Measurements from ENCODE around the gene HPN. TPM values are rescaled to one million over a fixed set of nuclear protein-coding genes. Genes with fewer than 3 reads are reported as not detected.
"Not testable (repeated sequence)": the region's sequence is repeated elsewhere in the genome, so short reads cannot be mapped to it uniquely, and the experiment has no call there.

The HPN gene
- total and polyA plus RNA-seq, 7 experiments from 2014 or later = not detected

DNA sequence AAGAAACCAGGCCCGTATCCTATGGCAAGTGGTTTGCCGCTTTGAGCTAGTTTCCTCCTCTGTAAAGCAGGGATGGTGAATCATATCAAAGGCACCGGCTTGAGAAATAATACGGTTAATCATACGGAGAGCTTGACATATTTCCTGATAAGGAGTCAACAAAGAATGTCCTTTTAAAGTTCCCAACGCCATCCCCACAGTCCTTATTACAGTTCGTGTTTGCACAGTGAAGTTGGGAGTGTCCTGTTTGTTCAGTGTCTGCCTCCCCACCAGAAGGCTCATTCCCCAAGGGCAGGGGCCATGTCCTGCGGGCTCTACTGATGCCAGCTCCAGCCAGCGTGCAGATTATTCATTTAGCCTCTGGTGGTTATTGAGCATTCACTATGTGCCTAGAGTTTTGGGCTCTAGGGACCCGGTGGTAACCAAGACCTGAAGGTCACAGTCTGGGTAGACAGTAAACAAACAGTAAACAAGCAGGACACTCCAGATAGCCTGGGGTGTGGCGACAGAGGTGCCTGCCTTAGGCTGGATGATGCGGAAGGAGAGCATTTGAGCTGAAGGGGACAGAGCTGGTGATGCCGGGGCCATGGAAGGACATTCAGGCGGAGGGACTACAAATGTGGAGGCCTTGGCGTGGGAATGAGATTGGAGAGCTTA, 35.1 kb upstream of the HPN start:
- DNase-seq = no peak
- H3K4me3 ChIP-seq (ENCODE audit: low read length) = no peak overlapping the region
- no peaks in the 10 kb centered on the region for H3K27me3 Mint-ChIP-seq
- H3K36me3 ChIP-seq (ENCODE audit: control insufficient read depth in 2 of 3, insufficient read depth in 3 of 3, low read length in 3 of 3) = peaks cover 0 to 62% (median 12%) of the 10 kb centered on the region in 3 experiments
- ChIA-PET POLR2A (interaction anchor here (0.8 to 3.3 kb wide), 7 partner anchors 8 to 39 kb away, joined by 3 to 16 read pairs (median 3); no protein-coding TSS in a partner anchor), CTCF (interaction anchor here (1.0 to 1.4 kb wide), 3 partner anchors 33 to 168 kb away, joined by 3 to 8 read pairs (median 4); no protein-coding TSS in a partner anchor)
- peaks cover 0 to 3% (median 0%) of the 10 kb centered on the region in 11 donors for H3K9me3 Mint-ChIP-seq
- peak overlapping the region; percentile 56 for H3K27ac ChIP-seq (ENCODE audit: low read depth, low read length)
- ATAC-seq = no peak
- intact Hi-C loops (cut with micrococcal nuclease) = loop anchor here in 1 of 2 donors (10.0 kb wide), 1 partner anchor 272 kb away; the partner anchor contains the start of gene ZNF181
- peaks cover 42 to 77% (median 65%) of the 10 kb centered on the region in 7 donors for H3K4me1 Mint-ChIP-seq
- no peaks in the 10 kb centered on the region for H3K9me3 ChIP-seq (ENCODE audit: control insufficient read depth in 2 of 3, low read length in 3 of 3)
- H3K36me3 Mint-ChIP-seq = peaks cover 4 to 41% (median 23%) of the 10 kb centered on the region in 5 donors
- peaks cover 38 to 39% of the 10 kb centered on the region in 2 donors for H3K4me1 ChIP-seq (ENCODE audit: control insufficient read depth in 2 of 2, insufficient read depth in 2 of 2, low read length in 2 of 2)
- peak overlapping the region in 2 of 10 donors; percentile 47 to 69 for H3K4me3 Mint-ChIP-seq
- peak overlapping the region; percentile 11 to 93 (median 75) for H3K27ac Mint-ChIP-seq
- H3K27me3 ChIP-seq (ENCODE audit: control insufficient read depth in 2 of 2, insufficient read depth in 2 of 2, low read length in 2 of 2) = no peaks in the 10 kb centered on the region

DNA sequence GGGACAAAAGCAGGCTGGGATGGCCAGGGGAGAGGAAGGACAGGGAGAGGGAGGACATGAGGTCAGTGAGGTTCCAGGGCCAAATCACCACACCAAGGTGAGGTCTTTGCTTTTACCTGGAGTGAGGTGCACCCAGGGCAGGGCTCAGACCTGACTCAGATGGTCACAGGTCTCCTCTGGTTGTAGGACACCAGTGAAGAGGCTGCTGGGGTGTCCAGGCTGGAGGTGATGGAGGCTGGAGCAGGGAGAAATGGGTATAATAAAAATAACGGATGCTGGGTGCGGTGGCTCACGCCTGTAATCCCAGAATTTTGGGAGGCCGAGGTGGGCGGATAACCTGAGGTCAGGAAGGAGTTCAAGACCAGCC, 34.5 kb upstream of the HPN start:
- H3K4me1 ChIP-seq (ENCODE audit: control insufficient read depth in 2 of 2, insufficient read depth in 2 of 2, low read length in 2 of 2) = peaks cover 39 to 40% of the 10 kb centered on the region in 2 donors
- H3K27me3 ChIP-seq (ENCODE audit: control insufficient read depth in 2 of 2, insufficient read depth in 2 of 2, low read length in 2 of 2) = no peaks in the 10 kb centered on the region
- peak overlapping the region; percentile 56 for H3K27ac ChIP-seq (ENCODE audit: low read depth, low read length)
- H3K27me3 Mint-ChIP-seq = no peaks in the 10 kb centered on the region
- peak overlapping the region; percentile 11 to 93 (median 75) for H3K27ac Mint-ChIP-seq
- H3K36me3 ChIP-seq (ENCODE audit: control insufficient read depth in 2 of 3, insufficient read depth in 3 of 3, low read length in 3 of 3) = peaks cover 0 to 66% (median 12%) of the 10 kb centered on the region in 3 experiments
- peaks cover 39 to 79% (median 66%) of the 10 kb centered on the region in 7 donors for H3K4me1 Mint-ChIP-seq
- DNase-seq = no peak
- H3K9me3 ChIP-seq (ENCODE audit: control insufficient read depth in 2 of 3, low read length in 3 of 3) = no peaks in the 10 kb centered on the region
- H3K36me3 Mint-ChIP-seq = peaks cover 4 to 40% (median 23%) of the 10 kb centered on the region in 5 donors
- ChIA-PET CTCF (interaction anchor here (1.4 to 8.6 kb wide), 2 partner anchors 36 to 38 kb away, joined by 3 to 138 read pairs; no protein-coding TSS in a partner anchor), POLR2A (interaction anchor here (0.8 to 3.3 kb wide), 5 partner anchors 22 to 40 kb away, joined by 3 to 16 read pairs (median 5); no protein-coding TSS in a partner anchor)
- peaks cover 0 to 3% (median 0%) of the 10 kb centered on the region in 11 donors for H3K9me3 Mint-ChIP-seq
- ATAC-seq = no peak
- no peak overlapping the region for H3K4me3 ChIP-seq (ENCODE audit: low read length)
- intact Hi-C loops (cut with micrococcal nuclease) = loop anchor here in 1 of 2 donors (10.0 kb wide), 1 partner anchor 272 kb away; the partner anchor contains the start of gene ZNF181
- H3K4me3 Mint-ChIP-seq = peak overlapping the region in 1 of 10 donors; percentile 69

DNA sequence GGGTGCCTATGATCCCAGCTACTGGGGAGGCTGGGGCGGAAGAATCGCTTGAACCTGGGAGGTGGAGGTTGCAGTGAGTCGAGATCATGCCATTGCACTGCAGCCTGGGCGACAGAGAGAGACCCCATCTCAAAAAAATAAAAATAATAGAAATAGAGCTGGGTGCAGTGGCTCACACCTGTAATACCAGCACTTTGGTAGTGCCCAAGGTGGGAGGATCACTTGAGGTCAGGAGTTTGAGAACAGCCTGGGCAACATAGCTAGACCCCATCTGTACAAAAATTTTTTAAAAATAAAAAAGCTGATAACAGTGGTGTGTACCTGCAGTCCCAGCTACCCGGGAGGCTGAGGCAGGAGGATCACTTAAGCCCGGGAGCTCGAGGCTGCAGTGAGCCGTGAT, 34.1 kb upstream of the HPN start:
- POLR2A ChIA-PET = interaction anchor here (0.6 to 11.9 kb wide), 7 partner anchors 8 to 44 kb away, joined by 3 to 237 read pairs (median 4); partner anchors contain the start of gene GRAMD1A
- Histone ChIP-seq H3K4me1 (ENCODE audit: control insufficient read depth in 2 of 2, insufficient read depth in 2 of 2, low read length in 2 of 2) (peaks cover 39 to 41% of the 10 kb centered on the region in 2 donors), H3K36me3 (ENCODE audit: control insufficient read depth in 2 of 3, insufficient read depth in 3 of 3, low read length in 3 of 3) (peaks cover 0 to 67% (median 12%) of the 10 kb centered on the region in 3 experiments)
- Mint-ChIP-seq H3K4me1 (peaks cover 39 to 79% (median 66%) of the 10 kb centered on the region in 7 donors), H3K27ac (peak overlapping the region in 6 of 9 donors; percentile 71 to 88 (median 78)), H3K36me3 (peaks cover 4 to 40% (median 23%) of the 10 kb centered on the region in 5 donors)
- H3K27ac ChIP-seq (ENCODE audit: low read depth, low read length); H3K9me3 ChIP-seq (ENCODE audit: control insufficient read depth in 2 of 3, low read length in 3 of 3); DNase-seq; H3K27me3 ChIP-seq (ENCODE audit: control insufficient read depth in 2 of 2, insufficient read depth in 2 of 2, low read length in 2 of 2); ATAC-seq; H3K4me3 Mint-ChIP-seq; H3K4me3 ChIP-seq (ENCODE audit: low read length); H3K27me3 Mint-ChIP-seq; H3K9me3 Mint-ChIP-seq: not testable (repeated sequence)
- intact Hi-C loops (cut with micrococcal nuclease) = loop anchor here in 1 of 2 donors (10.0 kb wide), 1 partner anchor 273 kb away; the partner anchor contains the start of gene ZNF181
- CTCF ChIA-PET = interaction anchor here (8.6 kb wide), 1 partner anchor 37 kb away, joined by 138 read pairs; no protein-coding TSS in a partner anchor

GRCh38 chr19:35008891-35009341, 32.6 kb upstream of the HPN start:
- ChIA-PET CTCF (interaction anchor here (6.0 to 8.6 kb wide), 2 partner anchors 8 to 38 kb away, joined by 39 to 138 read pairs; partner anchors contain the start of gene GRAMD1A), POLR2A (interaction anchor here (0.8 to 11.9 kb wide), 4 partner anchors 9 to 36 kb away, joined by 3 to 237 read pairs (median 6); partner anchors contain the start of gene GRAMD1A)
- peak overlapping the region in 1 of 10 donors; percentile 34 for H3K4me3 Mint-ChIP-seq
- peaks cover 4 to 37% (median 17%) of the 10 kb centered on the region in 5 donors for H3K36me3 Mint-ChIP-seq
- H3K4me1 Mint-ChIP-seq = peaks cover 41 to 79% (median 66%) of the 10 kb centered on the region in 7 donors
- Histone ChIP-seq H3K4me1 (ENCODE audit: control insufficient read depth in 2 of 2, insufficient read depth in 2 of 2, low read length in 2 of 2) (peaks cover 43 to 45% of the 10 kb centered on the region in 2 donors), H3K36me3 (ENCODE audit: control insufficient read depth in 2 of 3, insufficient read depth in 3 of 3, low read length in 3 of 3) (peaks cover 0 to 64% (median 12%) of the 10 kb centered on the region in 3 experiments), H3K27ac (ENCODE audit: low read depth, low read length) (peak overlapping the region; percentile 26), H3K4me3 (ENCODE audit: low read length) (no peak overlapping the region), H3K27me3 (ENCODE audit: control insufficient read depth in 2 of 2, insufficient read depth in 2 of 2, low read length in 2 of 2) (no peaks in the 10 kb centered on the region), H3K9me3 (ENCODE audit: control insufficient read depth in 2 of 3, low read length in 3 of 3) (no peaks in the 10 kb centered on the region)
- H3K9me3 Mint-ChIP-seq = peaks cover 0 to 3% (median 0%) of the 10 kb centered on the region in 11 donors
- DNase-seq (no peak), ATAC-seq (no peak)
- H3K27ac Mint-ChIP-seq = peak overlapping the region in 5 of 9 donors; percentile 46 to 72 (median 67)
- intact Hi-C loops (cut with micrococcal nuclease) = loop anchor here in 1 of 2 donors (10.0 kb wide), 1 partner anchor 274 kb away; the partner anchor contains the start of gene ZNF181
- no peaks in the 10 kb centered on the region for H3K27me3 Mint-ChIP-seq

DNA sequence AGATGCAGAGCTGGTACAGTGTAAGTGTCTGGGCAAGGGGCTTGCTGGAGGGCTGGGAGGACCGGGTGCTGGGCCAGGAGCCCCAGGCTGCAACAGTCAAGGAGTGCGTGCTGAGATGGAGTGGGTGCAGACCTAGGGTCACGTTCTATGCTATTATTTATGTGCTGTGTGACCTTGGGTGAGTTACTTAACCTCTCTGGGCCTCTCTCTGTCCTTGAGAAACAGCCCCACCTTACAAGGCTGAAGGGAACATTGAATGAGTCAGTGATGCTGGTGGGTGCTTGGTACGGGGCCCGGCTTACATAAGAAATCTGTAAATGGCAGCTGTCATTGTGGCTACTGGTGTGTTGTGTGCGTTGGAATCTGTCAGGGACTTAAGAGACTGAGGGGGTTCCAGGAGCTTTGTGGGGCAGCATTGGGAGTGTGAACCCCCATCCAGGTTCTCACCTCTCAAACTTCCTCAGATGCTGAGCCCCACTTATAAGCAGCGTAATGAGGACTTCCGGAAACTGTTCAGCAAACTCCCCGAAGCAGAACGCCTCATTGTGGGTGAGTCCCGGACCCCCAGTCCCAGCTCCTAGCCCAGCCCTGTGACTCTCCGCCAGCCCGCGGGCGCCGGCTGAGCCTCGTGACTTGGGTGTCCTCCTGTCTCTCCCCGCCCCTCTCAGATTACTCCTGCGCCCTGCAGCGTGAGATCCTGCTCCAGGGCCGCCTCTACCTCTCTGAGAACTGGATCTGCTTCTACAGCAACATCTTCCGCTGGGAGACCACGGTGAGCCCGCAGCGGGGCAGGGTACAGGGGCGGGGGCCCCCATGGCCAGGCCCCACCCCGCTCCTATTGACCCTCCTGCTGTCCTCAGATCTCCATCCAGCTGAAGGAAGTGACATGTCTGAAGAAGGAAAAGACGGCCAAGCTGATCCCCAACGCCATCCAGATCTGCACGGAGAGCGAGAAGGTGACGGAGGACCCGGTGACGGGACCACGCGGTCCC, 31.8 kb upstream of the HPN start:
- CTCF ChIA-PET = interaction anchor here (6.0 to 8.6 kb wide), 2 partner anchors 9 to 39 kb away, joined by 39 to 138 read pairs; partner anchors contain the start of gene GRAMD1A

More for the DNA sequence above, 31.8 kb upstream of the HPN start:
- Histone ChIP-seq H3K9me3 (ENCODE audit: control insufficient read depth in 2 of 3, low read length in 3 of 3) (no peaks in the 10 kb centered on the region), H3K36me3 (ENCODE audit: control insufficient read depth in 2 of 3, insufficient read depth in 3 of 3, low read length in 3 of 3) (peaks cover 0 to 57% (median 12%) of the 10 kb centered on the region in 3 experiments), H3K27ac (ENCODE audit: low read depth, low read length) (peak overlapping the region; percentile 26), H3K4me3 (ENCODE audit: low read length) (no peak overlapping the region), H3K4me1 (ENCODE audit: control insufficient read depth in 2 of 2, insufficient read depth in 2 of 2, low read length in 2 of 2) (peaks cover 44 to 45% of the 10 kb centered on the region in 2 donors), H3K27me3 (ENCODE audit: control insufficient read depth in 2 of 2, insufficient read depth in 2 of 2, low read length in 2 of 2) (no peaks in the 10 kb centered on the region)
- Mint-ChIP-seq H3K27ac (peak overlapping the region in 8 of 9 donors; percentile 16 to 98 (median 72)), H3K4me1 (peaks cover 44 to 79% (median 67%) of the 10 kb centered on the region in 7 donors), H3K36me3 (peaks cover 4 to 42% (median 23%) of the 10 kb centered on the region in 5 donors), H3K4me3 (peak overlapping the region in 1 of 10 donors; percentile 84), H3K27me3 (no peaks in the 10 kb centered on the region), H3K9me3 (peaks cover 0 to 1% (median 0%) of the 10 kb centered on the region in 11 donors)
- DNase-seq (no peak), ATAC-seq (no peak)
- POLR2A ChIA-PET = interaction anchor here (2.5 to 11.9 kb wide), 2 partner anchors 11 to 37 kb away, joined by 9 to 237 read pairs; partner anchors contain the start of gene GRAMD1A
- intact Hi-C loops (cut with micrococcal nuclease) = loop anchor here (5.0 to 10.0 kb wide), 3 partner anchors 237 to 277 kb away; partner anchors contain the start of genes ZNF181 (in 2 of the 2) and ZNF599 (in 1 of the 2)
